ENCODE measurements around the gene SLC15A1. TPM values are rescaled to one million over a fixed set of nuclear protein-coding genes. Genes with fewer than 3 reads are reported as not detected.

SLC15A1 gene
- polyA plus RNA-seq, 3 donors: not detected

DNA sequence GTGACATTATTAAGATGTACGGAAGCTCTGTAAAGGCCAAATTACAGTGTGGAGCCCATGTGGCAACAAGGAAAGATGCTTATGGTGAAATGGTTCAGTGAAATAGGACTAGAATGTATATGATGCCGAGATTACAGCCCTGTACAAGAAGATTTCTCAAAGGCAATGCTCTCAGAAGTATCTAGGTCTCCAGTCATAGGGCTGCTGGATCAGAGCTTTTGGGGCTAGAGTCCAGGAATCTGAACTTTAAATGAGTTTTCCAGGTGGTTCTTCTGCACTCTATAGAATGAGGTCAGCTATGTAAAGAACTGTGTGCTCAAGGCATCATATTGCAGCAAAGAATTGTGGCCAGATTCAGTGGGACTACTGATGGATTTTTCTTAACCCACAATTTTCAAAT is 100.2 kb downstream of the SLC15A1 start:
- H3K9me3 Mint-ChIP-seq: peaks cover 0 to 4% (median 0%) of the 10 kb centered on the region in 7 donors
- Histone ChIP-seq H3K36me3 (replicated peaks in 1 of 2; ENCODE audit: control insufficient read depth in 1 of 2, insufficient read depth in 2 of 2, low read length in 2 of 2) (no peaks in the 10 kb centered on the region), H3K4me3 (replicated peaks in 1 of 3; ENCODE audit: low read depth in 2 of 3, low read length in 3 of 3) (no peak overlapping the region), H3K4me1 (ENCODE audit: control insufficient read depth in 1 of 2, insufficient read depth in 2 of 2, low read length in 2 of 2) (peaks cover 31 to 32% of the 10 kb centered on the region in 2 donors), H4K20me1 (ENCODE audit: insufficient read depth, low read length) (no peaks in the 10 kb centered on the region), H3K9me3 (replicated peaks in 1 of 2; ENCODE audit: control insufficient read depth in 1 of 2, insufficient read depth in 1 of 2, low read length in 2 of 2) (no peaks in the 10 kb centered on the region), H2AFZ (ENCODE audit: insufficient read depth, low read depth, low read length, poor library complexity, severe bottlenecking) (no peak overlapping the region), H3K9ac (ENCODE audit: insufficient read depth, low read length, poor library complexity, severe bottlenecking) (no peak overlapping the region), H3K4me2 (replicated peaks; ENCODE audit: extremely low read depth, low read length, poor library complexity, severe bottlenecking) (no peak overlapping the region), H3K79me2 (ENCODE audit: insufficient read depth, low read length) (no peaks in the 10 kb centered on the region), H3K27me3 (ENCODE audit: control insufficient read depth in 2 of 2, insufficient read depth in 2 of 2, low read length in 2 of 2) (no peaks in the 10 kb centered on the region), H3K27ac (ENCODE audit: low read depth in 1 of 2, low read length in 2 of 2) (no peak overlapping the region)
- H3K27me3 Mint-ChIP-seq (ENCODE audit: low read depth in 3 of 3): peaks cover 6 to 11% (median 6%) of the 10 kb centered on the region in 3 donors
- intact Hi-C loops (cut with micrococcal nuclease): loop anchor here (5.0 kb wide), 1 partner anchor 205 kb away; no protein-coding TSS in a partner anchor
- H3K27ac Mint-ChIP-seq: peak overlapping the region in 1 of 7 donors; percentile 5
- H3K36me3 Mint-ChIP-seq: no peaks in the 10 kb centered on the region
- WGBS (ENCODE audit: insufficient coverage): 100% methylated on average over 2 of the region's 2 CpGs
- peaks cover 38% of the 10 kb centered on the region for H3K4me1 Mint-ChIP-seq
- H3K4me3 Mint-ChIP-seq: no peak overlapping the region
- TF ChIP-seq, protein P1, sequence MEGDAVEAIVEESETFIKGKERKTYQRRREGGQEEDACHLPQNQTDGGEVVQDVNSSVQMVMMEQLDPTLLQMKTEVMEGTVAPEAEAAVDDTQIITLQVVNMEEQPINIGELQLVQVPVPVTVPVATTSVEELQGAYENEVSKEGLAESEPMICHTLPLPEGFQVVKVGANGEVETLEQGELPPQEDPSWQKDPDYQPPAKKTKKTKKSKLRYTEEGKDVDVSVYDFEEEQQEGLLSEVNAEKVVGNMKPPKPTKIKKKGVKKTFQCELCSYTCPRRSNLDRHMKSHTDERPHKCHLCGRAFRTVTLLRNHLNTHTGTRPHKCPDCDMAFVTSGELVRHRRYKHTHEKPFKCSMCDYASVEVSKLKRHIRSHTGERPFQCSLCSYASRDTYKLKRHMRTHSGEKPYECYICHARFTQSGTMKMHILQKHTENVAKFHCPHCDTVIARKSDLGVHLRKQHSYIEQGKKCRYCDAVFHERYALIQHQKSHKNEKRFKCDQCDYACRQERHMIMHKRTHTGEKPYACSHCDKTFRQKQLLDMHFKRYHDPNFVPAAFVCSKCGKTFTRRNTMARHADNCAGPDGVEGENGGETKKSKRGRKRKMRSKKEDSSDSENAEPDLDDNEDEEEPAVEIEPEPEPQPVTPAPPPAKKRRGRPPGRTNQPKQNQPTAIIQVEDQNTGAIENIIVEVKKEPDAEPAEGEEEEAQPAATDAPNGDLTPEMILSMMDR (IDR thresholded peaks at IDR 0.05): no peak
- DNase-seq: no peak

DNA sequence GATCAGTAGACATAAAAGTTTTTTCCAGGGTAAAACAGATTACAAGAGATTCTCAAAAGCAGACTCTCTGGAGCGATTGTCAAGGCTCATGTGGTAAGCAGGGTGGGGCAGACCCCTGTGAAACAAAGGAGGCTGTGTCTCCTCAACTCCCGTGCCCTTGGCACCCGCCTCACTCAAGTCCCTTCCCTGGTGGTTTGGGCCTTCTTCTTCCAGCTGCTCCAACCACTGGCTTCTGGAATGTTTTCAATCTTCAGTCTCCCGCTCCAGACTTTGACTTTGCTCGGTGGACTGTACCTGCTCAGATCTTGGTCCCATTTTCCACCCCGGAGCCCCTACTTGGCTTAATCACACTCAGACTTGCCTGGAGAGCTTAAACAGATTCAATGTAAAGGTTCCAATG is 100.7 kb downstream of the SLC15A1 start:
- no peaks in the 10 kb centered on the region for H4K20me1 ChIP-seq (ENCODE audit: insufficient read depth, low read length)
- H3K79me2 ChIP-seq (ENCODE audit: insufficient read depth, low read length): no peaks in the 10 kb centered on the region
- no peaks in the 10 kb centered on the region for H3K27me3 ChIP-seq (ENCODE audit: control insufficient read depth in 2 of 2, insufficient read depth in 2 of 2, low read length in 2 of 2)
- H3K4me1 ChIP-seq (ENCODE audit: control insufficient read depth in 1 of 2, insufficient read depth in 2 of 2, low read length in 2 of 2): peaks cover 31 to 32% of the 10 kb centered on the region in 2 donors
- H3K4me3 ChIP-seq (replicated peaks in 1 of 3; ENCODE audit: low read depth in 2 of 3, low read length in 3 of 3): no peak overlapping the region
- DNase-seq: no peak
- H2AFZ ChIP-seq (ENCODE audit: insufficient read depth, low read depth, low read length, poor library complexity, severe bottlenecking): no peak overlapping the region
- H3K36me3 ChIP-seq (replicated peaks in 1 of 2; ENCODE audit: control insufficient read depth in 1 of 2, insufficient read depth in 2 of 2, low read length in 2 of 2): no peaks in the 10 kb centered on the region
- Mint-ChIP-seq H3K27me3 (ENCODE audit: low read depth in 3 of 3) (peaks cover 4 to 11% (median 6%) of the 10 kb centered on the region in 3 donors), H3K4me1 (peaks cover 38% of the 10 kb centered on the region), H3K9me3 (peaks cover 0 to 4% (median 0%) of the 10 kb centered on the region in 7 donors), H3K36me3 (no peaks in the 10 kb centered on the region), H3K27ac (peak overlapping the region in 4 of 7 donors; percentile 2 to 80 (median 27)), H3K4me3 (no peak overlapping the region)
- H3K9ac ChIP-seq (ENCODE audit: insufficient read depth, low read length, poor library complexity, severe bottlenecking): no peak overlapping the region
- intact Hi-C loops (cut with micrococcal nuclease): loop anchor here (5.0 kb wide), 1 partner anchor 204 kb away; no protein-coding TSS in a partner anchor
- no peaks in the 10 kb centered on the region for H3K9me3 ChIP-seq (replicated peaks in 1 of 2; ENCODE audit: control insufficient read depth in 1 of 2, insufficient read depth in 1 of 2, low read length in 2 of 2)
- H3K4me2 ChIP-seq (replicated peaks; ENCODE audit: extremely low read depth, low read length, poor library complexity, severe bottlenecking): no peak overlapping the region
- WGBS (ENCODE audit: insufficient coverage): 97% methylated on average over 4 of the region's 6 CpGs
- TF ChIP-seq, protein P1 (IDR thresholded peaks at IDR 0.05): no peak
- H3K27ac ChIP-seq (ENCODE audit: low read depth in 1 of 2, low read length in 2 of 2): no peak overlapping the region

Data from CD14-positive monocyte (primary cell).